Peyer's patch (tissue), 4 donors: Measurements from ENCODE around the gene WNT1.

Source experiments
- POLR2A ChIP-seq, 2 donors: fragments of 450-650 bp; IDR thresholded peaks; one replicate each; pipeline ENCODE4 v1.5.1; 2017; ENCODE audit warnings: antibody characterized with exemption in 2 of 2, mild to moderate bottlenecking in 2 of 2, moderate library complexity in 2 of 2
- TF ChIP-seq, protein P1 (sequence below), 6 experiments: fragments of 450-650 bp in 4 of 6; fragments of 200-600 bp in 2 of 6; sonication (generic) in 1 of 6; IDR thresholded peaks; one replicate each; pipeline ENCODE4 v1.5.1; 2017 to 2019; ENCODE audit warnings: antibody characterized with exemption in 6 of 6, mild to moderate bottlenecking in 3 of 6, moderate library complexity in 1 of 6

- TF ChIP-seq, protein P1, sequence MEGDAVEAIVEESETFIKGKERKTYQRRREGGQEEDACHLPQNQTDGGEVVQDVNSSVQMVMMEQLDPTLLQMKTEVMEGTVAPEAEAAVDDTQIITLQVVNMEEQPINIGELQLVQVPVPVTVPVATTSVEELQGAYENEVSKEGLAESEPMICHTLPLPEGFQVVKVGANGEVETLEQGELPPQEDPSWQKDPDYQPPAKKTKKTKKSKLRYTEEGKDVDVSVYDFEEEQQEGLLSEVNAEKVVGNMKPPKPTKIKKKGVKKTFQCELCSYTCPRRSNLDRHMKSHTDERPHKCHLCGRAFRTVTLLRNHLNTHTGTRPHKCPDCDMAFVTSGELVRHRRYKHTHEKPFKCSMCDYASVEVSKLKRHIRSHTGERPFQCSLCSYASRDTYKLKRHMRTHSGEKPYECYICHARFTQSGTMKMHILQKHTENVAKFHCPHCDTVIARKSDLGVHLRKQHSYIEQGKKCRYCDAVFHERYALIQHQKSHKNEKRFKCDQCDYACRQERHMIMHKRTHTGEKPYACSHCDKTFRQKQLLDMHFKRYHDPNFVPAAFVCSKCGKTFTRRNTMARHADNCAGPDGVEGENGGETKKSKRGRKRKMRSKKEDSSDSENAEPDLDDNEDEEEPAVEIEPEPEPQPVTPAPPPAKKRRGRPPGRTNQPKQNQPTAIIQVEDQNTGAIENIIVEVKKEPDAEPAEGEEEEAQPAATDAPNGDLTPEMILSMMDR (IDR thresholded peaks at IDR 0.05): no peak
- no peak for TF ChIP-seq POLR2A (IDR thresholded peaks at IDR 0.05)
Observed at GRCh38 chr12:49027846-49028555, 49.9 kb downstream of the WNT1 start.
